IPS-20b (cell line): ENCODE results near the gene MEG3.

Experiments used
- H3K27ac ChIP-seq: one replicate; pipeline ENCODE4 v1.5.1; 2013; ENCODE audit warnings: low read length
- H3K27me3 ChIP-seq: 2 replicates; pipeline ENCODE4 v1.6.1; 2013; ENCODE audit warnings: mild to moderate bottlenecking, low read length, inconsistent platforms; ENCODE audit not compliant: insufficient read depth
- H3K36me3 ChIP-seq: 2 replicates; pipeline ENCODE4 v1.6.1; 2013; ENCODE audit warnings: low read depth, mild to moderate bottlenecking, inconsistent platforms, low read length, moderate library complexity; ENCODE audit not compliant: insufficient read depth
- H3K4me1 ChIP-seq: 2 replicates; pipeline ENCODE4 v1.6.1; 2013; ENCODE audit warnings: mild to moderate bottlenecking, control low read depth, inconsistent platforms, low read length, moderate library complexity; ENCODE audit not compliant: insufficient read depth
- H3K4me3 ChIP-seq: 2 replicates; pipeline ENCODE4 v1.5.1; 2013; ENCODE audit warnings: mild to moderate bottlenecking, low read length, inconsistent platforms
- H3K9ac ChIP-seq: 2 replicates; pipeline ENCODE4 v1.6.1; 2013; ENCODE audit warnings: low read depth, mild to moderate bottlenecking, inconsistent platforms, low read length, moderate library complexity
- H3K9me3 ChIP-seq: 2 replicates; pipeline ENCODE4 v1.6.1; 2013; ENCODE audit warnings: mild to moderate bottlenecking, low read depth, low read length, inconsistent platforms; ENCODE audit not compliant: insufficient read depth

Gene MEG3

DNA sequence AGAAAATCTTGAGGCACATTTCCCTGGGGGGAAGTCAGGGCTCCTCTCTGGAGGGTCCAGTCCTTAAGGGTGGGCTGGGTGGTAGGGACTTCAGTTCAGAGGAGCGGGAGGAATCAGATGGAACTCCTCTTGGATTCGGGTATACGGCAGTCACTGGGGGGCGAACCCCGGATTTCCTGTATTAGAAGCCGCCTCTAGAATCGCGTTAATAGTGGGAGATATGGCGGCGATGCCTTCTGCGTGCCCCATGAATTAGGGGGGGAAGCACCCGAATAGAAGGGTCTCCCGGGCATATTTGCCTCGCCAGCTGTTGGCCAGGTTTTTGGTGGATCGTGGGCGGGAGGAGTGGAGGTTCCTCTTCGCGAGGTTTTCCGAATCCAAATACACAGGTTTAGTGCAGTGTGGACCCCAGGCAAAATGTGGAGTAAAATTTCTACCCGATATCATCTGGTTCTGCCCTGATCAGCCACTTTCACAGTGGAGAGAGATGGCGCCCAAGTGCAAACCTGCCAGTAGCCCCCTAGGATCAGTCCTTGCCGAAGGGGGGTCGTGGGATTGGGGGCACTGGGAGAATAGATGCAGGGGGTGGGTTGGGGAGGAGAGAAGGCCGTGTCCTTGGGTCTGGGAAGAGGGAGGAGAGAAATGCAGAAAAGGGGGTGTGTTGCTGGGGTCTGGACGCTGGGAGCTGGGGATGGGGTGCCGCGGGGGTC lies 628 bp downstream of the MEG3 start:
- peaks cover 21% of the 10 kb centered on the region; the same call in 1 of the 2 replicates for H3K4me1 ChIP-seq
- H3K9me3 ChIP-seq, result peaks cover 8% of the 10 kb centered on the region; the same call in 1 of the 2 replicates
- no peak overlapping the region for H3K4me3 ChIP-seq
- peaks cover 3% of the 10 kb centered on the region; the same call in 1 of the 2 replicates for H3K27me3 ChIP-seq
- no peak overlapping the region for H3K9ac ChIP-seq
- no peaks in the 10 kb centered on the region for H3K36me3 ChIP-seq
- H3K27ac ChIP-seq, result no peak overlapping the region

DNA sequence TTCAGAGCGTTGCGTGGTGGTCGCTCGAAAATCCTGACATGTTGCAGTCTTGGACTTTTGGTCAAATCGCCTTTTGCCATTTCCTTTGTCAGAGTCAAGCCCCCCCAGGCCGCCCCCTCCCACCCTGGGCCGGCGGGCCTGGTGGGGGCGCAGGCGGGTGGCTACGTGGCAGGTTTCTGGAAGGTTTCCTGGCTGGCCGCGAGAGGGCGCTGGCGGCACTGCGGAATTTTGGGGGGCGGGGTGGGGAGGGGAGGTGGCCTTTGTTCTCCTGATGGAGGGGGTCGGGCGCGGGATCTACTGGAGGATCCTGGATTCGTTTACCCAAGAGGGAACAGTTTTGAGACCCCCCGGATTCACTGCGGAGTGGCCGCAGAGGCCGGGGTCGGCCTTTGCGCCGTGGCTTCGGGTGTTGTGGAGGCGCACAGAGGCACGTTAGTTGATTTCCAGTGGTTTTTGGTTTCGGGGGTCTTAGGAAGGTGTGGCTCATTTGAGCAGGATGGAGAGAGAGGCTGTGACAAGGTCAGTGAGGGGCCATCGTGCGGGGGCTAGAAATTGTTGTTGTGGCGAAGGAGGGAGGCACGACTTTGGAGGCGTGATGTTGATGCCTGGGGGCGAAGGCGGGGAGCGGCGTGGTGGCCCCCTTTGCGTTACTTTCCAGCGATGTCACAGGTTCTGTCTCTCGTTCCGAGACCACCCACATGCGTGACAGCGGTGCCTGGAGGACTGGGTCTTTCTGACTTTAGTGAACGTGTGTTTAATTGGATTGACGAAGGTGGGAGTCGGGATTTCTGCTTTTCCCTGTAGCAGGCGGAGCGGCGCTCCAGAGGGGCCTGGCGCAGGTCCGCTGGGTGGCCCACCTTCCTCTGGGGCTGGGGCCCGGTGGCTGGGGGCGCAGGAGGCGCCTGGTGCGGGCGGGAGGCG lies 1.4 kb downstream of the MEG3 start:
- H3K4me3 ChIP-seq, result no peak overlapping the region
- no peaks in the 10 kb centered on the region for H3K36me3 ChIP-seq
- peaks cover 8% of the 10 kb centered on the region; the same call in 1 of the 2 replicates for H3K9me3 ChIP-seq
- peaks cover 3% of the 10 kb centered on the region; the same call in 1 of the 2 replicates for H3K27me3 ChIP-seq
- H3K9ac ChIP-seq, result no peak overlapping the region
- H3K4me1 ChIP-seq, result peaks cover 25% of the 10 kb centered on the region; the same call in 1 of the 2 replicates
- H3K27ac ChIP-seq, result no peak overlapping the region

GRCh38 chr14:100828031-100828769 lies 2.3 kb downstream of the MEG3 start:
- Histone ChIP-seq H3K9me3 (peaks cover 8% of the 10 kb centered on the region; the same call in 1 of the 2 replicates), H3K36me3 (no peaks in the 10 kb centered on the region), H3K27me3 (peaks cover 3% of the 10 kb centered on the region; the same call in 1 of the 2 replicates), H3K27ac (no peak overlapping the region), H3K4me1 (peaks cover 31% of the 10 kb centered on the region; the same call in 1 of the 2 replicates), H3K9ac (no peak overlapping the region), H3K4me3 (no peak overlapping the region)

DNA sequence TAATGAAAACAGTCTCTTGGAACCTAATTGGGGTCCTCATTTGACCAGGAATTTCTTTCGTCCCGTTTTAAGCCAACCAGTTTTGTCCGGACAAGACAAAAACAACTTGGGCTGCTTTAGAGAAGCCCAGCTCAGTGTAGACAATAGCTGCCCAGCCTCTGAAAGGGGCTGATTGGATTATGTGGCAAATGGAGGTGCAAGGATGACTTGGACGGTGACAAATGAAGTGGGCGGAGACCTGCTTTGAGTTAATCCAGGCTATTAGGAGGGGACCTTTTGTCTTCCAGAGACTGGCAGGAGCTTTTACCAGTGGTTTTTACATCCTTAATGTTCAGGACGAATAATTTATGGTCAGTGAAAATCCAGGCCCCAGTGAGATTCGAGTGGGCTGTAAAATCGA lies 4.8 kb downstream of the MEG3 start:
- Histone ChIP-seq H3K9me3 (peaks cover 8% of the 10 kb centered on the region; the same call in 1 of the 2 replicates), H3K27me3 (peaks cover 3% of the 10 kb centered on the region; the same call in 1 of the 2 replicates), H3K27ac (no peak overlapping the region), H3K4me1 (peaks cover 31% of the 10 kb centered on the region; the same call in 1 of the 2 replicates), H3K9ac (peak overlapping the region; percentile 21; the same call in 1 of the 2 replicates), H3K4me3 (no peak overlapping the region), H3K36me3 (no peaks in the 10 kb centered on the region)

DNA sequence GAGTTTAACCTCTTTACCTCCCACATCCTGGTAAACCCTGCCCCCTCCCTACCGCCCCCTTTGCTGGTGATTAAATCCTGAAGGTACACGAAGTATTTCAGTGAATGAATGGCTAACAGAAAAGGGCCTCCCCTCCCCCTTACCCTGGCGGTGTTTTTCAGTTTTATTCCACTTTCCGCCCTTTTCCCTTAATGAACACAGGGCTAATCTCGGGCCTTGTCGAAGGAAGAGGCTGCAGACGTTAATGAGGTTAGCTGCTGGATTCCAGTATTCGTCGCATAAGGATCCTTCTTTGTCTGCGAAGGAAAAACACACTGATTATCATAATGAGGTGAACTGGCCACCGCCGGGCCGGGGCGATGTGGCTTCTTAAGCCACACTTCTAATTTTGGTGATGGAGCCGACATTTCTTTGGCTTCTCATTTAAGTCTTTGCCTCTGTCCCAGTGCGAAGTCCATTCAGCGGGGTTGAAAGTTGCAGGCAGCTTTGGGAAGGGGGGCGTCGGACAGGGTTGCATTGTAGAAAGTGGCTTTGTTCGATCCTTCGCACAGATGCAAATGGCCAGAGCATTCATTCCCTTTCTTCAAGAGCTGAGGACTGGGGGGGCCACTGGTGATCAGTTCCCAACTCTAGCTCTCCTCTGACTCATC lies 6.5 kb downstream of the MEG3 start:
- H3K36me3 ChIP-seq, result no peaks in the 10 kb centered on the region
- H3K4me3 ChIP-seq, result peak overlapping the region; percentile 4; the same call in 1 of the 2 replicates
- no peak overlapping the region for H3K27ac ChIP-seq
- no peaks in the 10 kb centered on the region for H3K9me3 ChIP-seq
- peaks cover 31% of the 10 kb centered on the region; the same call in 1 of the 2 replicates for H3K4me1 ChIP-seq
- H3K27me3 ChIP-seq, result peaks cover 3% of the 10 kb centered on the region; the same call in 1 of the 2 replicates
- H3K9ac ChIP-seq, result peak overlapping the region; percentile 32; the same call in 1 of the 2 replicates

GRCh38 chr14:100834082-100834793 lies 8.3 kb downstream of the MEG3 start:
- Histone ChIP-seq H3K4me3 (no peak overlapping the region), H3K9me3 (no peaks in the 10 kb centered on the region), H3K36me3 (no peaks in the 10 kb centered on the region), H3K4me1 (peaks cover 35% of the 10 kb centered on the region; the same call in 1 of the 2 replicates), H3K27ac (no peak overlapping the region), H3K9ac (no peak overlapping the region), H3K27me3 (peaks cover 3% of the 10 kb centered on the region; the same call in 1 of the 2 replicates)

GRCh38 chr14:100834794-100835547 lies 9.1 kb downstream of the MEG3 start:
- H3K4me1 ChIP-seq, result peaks cover 36% of the 10 kb centered on the region; the same call in 1 of the 2 replicates
- H3K9ac ChIP-seq, result no peak overlapping the region
- peaks cover 3% of the 10 kb centered on the region; the same call in 1 of the 2 replicates for H3K27me3 ChIP-seq
- no peaks in the 10 kb centered on the region for H3K36me3 ChIP-seq
- no peak overlapping the region for H3K4me3 ChIP-seq
- H3K9me3 ChIP-seq, result no peaks in the 10 kb centered on the region
- no peak overlapping the region for H3K27ac ChIP-seq

- Histone ChIP-seq H3K9me3 (no peaks in the 10 kb centered on the region), H3K4me3 (no peak overlapping the region), H3K36me3 (no peaks in the 10 kb centered on the region), H3K27ac (no peak overlapping the region), H3K27me3 (peaks cover 3% of the 10 kb centered on the region; the same call in 1 of the 2 replicates), H3K4me1 (peaks cover 34% of the 10 kb centered on the region; the same call in 1 of the 2 replicates), H3K9ac (no peak overlapping the region)
Measured at GRCh38 chr14:100835548-100836310, 9.8 kb downstream of the MEG3 start.

DNA sequence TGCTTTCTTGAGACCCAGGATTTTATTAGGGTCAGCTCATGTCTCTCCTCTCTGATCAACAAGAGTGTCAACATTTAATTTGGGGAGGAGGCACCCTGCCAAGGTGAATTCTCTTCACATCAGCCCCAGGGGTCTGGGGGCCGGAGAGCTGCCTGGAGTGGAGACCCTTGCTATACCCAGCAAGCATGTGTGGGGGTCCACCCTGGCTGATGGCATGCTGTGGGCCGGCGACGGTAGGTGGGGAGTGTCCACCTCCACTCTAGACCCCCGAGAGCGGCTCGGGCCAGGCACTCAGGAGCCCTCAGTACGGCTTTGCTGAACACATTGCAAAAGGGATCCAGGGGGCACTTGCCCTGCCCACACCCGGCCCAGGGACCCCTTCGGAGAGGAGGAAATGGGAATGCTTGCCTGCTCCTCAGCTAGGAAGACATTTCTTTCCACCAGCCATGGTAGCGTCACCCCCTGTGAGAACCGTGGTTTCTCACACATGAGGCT lies 10.4 kb downstream of the MEG3 start:
- no peak overlapping the region for H3K27ac ChIP-seq

More for the DNA sequence above, 10.4 kb downstream of the MEG3 start:
- Histone ChIP-seq H3K4me1 (peaks cover 31% of the 10 kb centered on the region; the same call in 1 of the 2 replicates), H3K9ac (no peak overlapping the region), H3K4me3 (no peak overlapping the region), H3K36me3 (no peaks in the 10 kb centered on the region), H3K27me3 (peaks cover 1% of the 10 kb centered on the region; the same call in 1 of the 2 replicates), H3K9me3 (no peaks in the 10 kb centered on the region)
